GM10266 (cell line): ENCODE data around the gene GALNT10.

ENCODE experiments used
- DNase-seq: peaks from one replicate; pipeline ENCODE4 v3.0.0; 2012; ENCODE audit errors: extremely low spot score
- TF ChIP-seq, protein P1 (sequence below): IDR thresholded peaks from 2 replicates; pipeline ENCODE4 v1.5.1; 2012; ENCODE audit warnings: mild to moderate bottlenecking, low read depth; ENCODE audit not compliant: control insufficient read depth, insufficient read depth; ENCODE audit errors: missing control alignments

The GALNT10 gene

DNA sequence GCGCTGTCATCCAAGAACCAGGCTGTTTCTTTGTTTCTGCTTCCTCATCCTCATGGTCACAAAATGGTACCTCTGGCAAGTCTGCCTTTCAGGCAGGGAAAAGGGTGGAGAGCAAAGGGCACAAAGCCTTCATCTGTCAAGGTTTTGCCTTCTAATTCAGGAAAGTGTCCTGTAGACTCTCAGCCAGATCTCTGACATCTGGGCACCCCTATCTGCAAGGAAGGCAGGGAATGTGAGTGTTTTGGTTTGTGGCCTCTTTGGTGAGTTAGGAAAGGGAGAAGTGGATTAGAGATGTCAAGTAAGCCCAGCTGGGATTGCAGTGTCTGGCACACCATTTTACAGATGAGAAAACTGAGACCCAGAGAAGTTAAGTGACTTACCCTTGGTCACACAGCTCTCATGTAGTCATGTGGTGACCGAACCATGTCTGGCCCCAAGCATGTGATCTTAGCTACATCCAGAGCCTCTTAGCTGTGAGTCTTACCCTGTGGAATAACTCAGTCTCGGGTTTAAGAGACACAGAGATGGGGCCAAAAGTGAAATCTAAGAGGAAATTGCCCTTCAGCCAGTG is 139.6 kb downstream of the GALNT10 start:
- TF ChIP-seq, protein P1, sequence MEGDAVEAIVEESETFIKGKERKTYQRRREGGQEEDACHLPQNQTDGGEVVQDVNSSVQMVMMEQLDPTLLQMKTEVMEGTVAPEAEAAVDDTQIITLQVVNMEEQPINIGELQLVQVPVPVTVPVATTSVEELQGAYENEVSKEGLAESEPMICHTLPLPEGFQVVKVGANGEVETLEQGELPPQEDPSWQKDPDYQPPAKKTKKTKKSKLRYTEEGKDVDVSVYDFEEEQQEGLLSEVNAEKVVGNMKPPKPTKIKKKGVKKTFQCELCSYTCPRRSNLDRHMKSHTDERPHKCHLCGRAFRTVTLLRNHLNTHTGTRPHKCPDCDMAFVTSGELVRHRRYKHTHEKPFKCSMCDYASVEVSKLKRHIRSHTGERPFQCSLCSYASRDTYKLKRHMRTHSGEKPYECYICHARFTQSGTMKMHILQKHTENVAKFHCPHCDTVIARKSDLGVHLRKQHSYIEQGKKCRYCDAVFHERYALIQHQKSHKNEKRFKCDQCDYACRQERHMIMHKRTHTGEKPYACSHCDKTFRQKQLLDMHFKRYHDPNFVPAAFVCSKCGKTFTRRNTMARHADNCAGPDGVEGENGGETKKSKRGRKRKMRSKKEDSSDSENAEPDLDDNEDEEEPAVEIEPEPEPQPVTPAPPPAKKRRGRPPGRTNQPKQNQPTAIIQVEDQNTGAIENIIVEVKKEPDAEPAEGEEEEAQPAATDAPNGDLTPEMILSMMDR, result no peak
- DNase-seq, result no peak

DNA sequence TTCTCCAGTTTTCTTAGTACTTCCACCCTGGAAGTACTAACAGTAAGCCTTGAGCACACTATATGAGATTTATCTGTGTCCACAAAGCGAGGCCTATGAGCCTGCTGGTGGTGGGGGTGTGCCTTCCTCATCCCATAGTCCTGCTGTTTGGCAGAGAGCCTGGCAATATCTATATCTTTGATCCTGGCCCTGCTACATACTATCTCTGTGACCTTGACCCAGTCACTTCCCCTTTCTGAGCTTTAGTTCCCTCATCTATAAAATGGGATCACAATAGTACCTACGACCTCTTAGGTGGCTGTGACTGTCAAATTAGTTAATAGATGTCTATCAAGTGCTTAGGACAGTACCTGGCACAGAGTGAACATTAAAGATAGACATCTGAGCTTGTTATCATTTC is 140.7 kb downstream of the GALNT10 start:
- TF ChIP-seq, protein P1, result no peak
- DNase-seq, result no peak

DNA sequence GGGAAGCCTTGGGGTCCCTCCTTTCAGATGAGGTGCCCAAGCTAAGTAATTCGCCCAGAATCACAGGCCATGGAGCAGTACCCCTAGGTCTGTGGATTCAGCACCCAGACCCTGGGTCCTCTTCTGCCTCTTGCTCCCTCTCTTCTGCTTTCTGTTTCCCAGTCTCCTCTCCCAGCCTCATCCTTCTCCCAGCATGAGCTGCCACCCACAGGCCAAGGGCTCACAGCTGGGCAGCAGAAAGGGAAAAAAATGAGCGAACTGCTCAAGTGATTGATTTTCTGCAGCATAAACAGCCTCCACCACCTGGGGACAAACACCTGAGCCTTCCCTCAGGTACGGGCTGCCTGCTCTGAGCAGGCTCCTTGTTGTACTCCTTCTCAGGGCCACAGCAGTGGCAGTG is 141.4 kb downstream of the GALNT10 start:
- DNase-seq, result no peak
- TF ChIP-seq, protein P1, result no peak

DNA sequence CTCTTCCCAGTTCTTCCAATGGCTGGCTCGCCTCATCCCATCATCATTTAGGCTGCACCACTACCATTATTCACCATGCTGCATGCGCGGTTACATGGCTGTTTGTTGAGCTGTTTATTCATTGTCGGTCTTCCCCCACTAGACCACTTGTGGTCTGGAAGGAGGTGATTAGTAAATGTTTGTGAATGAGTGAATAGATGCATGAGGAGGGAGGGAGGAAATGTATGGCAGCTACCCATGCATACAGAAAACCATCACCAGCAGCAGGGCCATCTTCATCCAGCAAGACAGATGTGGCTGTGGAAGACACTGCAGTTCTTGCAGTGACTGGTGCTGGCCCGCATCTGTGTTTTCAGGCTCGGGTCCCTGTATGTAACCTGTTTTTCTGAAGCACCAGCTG is 141.9 kb downstream of the GALNT10 start:
- TF ChIP-seq, protein P1, result no peak

DNA sequence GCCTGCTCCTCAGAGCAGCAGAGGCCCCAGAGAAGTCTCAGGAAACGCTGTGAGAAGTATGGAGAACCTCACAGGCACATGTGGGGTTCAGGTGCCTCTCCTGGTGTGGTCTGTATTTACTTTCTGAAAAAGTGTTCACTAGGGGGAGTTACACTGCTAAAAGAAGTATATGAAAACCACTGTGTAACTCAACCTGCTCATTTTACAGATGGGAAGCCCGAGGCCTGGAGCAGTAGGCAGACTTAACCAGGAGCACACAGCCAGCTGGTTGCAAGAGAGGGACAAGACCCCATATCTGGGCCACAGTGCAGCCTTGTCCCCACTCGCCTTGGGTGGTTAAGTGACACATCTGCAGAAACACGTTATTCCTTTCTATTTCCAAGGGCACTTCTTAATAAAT is 142.5 kb downstream of the GALNT10 start:
- no peak for DNase-seq
- TF ChIP-seq, protein P1, result peak; percentile 2

More for the DNA sequence above, 141.9 kb downstream of the GALNT10 start:
- no peak for DNase-seq

DNA sequence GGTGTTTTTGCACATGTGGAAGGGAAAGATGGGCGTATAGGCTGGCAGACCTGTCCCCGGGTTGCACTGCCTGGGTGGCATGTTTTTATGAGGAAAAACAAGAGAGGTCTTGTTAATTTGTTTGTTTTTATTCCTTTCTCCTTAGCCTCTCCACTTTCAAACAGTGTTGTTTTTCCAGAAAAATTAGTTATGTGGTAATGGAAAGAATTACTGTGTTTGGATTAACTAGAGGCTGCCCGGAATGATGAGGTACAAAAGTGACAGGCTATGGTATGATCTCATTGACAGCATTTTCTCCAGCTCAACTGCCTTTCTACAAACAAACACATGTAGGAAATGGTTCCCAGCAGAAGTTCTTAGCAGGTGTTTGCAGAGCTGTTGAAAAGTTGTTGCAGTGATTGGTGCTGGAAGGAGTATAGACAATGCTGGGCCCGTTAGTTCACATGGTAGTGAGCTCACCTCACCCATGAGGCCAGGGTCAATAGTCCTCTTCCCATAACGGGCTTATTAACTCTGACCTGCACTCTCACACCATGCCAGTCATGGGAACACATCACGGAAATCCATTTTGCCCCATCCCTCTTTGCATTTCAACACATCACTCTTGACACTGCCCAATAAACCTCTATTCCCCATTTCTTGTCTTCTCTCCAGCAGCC is 144.0 kb downstream of the GALNT10 start:
- no peak for DNase-seq
- TF ChIP-seq, protein P1, result no peak

DNA sequence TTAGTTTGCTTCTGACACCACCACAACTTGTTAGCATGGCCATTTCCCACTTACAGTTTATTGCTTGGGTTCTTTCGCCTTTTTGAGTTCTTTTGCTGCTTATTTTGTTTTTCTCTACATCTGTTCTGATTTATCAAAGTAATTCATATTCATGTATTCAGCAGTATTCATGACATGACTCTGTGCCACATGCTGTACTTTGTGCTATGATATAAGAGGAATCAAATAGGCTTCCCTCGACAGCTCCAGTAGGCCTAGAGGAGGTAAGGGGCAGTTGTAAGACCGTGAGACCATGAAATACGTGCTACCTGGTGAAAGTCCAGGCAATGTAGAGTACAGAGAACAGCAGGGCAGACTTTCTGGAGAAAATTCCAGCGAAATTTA is 144.5 kb downstream of the GALNT10 start:
- TF ChIP-seq, protein P1, result no peak
- no peak for DNase-seq
